SKM-1 (cell line): ENCODE data around the gene TARBP1.
A peak's percentile ranks its signal among the peaks of the same experiment; 100 is the strongest.
"Not testable (repeated sequence)": the region's sequence is repeated elsewhere in the genome, so short reads cannot be mapped to it uniquely, and the experiment has no call there.

Source experiments
- DNase-seq: peaks from one replicate; lab custom pipeline; 2025; ENCODE audit not compliant: unreplicated experiment; lab: John Stamatoyannopoulos, UW

Gene TARBP1

GRCh38 chr1:234399515-234399914 is 79.5 kb downstream of the TARBP1 start:
- DNase-seq = not testable (repeated sequence)

DNA sequence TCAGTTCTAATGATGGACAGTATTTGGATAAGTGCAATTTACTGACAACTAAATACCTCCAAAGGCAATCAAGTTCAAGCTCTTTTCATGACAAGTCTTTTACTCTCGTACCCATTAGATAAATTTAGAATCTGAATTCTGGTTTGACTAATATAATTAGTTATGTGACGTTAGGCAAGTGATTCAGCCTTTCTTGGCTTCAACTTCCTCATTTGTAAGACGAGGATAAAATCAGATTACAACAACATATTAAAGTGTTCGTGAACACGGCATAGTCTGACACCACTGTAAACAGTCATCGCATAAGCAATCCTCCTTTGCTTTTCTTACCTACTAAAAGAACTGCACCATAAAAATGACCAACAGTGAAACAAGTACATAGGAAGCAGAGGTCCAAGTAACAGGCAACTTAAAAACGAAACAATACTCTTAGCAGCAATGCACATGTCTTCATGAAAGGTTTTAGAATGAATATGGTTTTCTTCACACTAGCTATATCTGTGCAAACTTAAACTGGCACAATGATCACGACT is 80.1 kb downstream of the TARBP1 start:
- no peak for DNase-seq

- DNase-seq = no peak
Observed at GRCh38 chr1:234397732-234398131, 81.2 kb downstream of the TARBP1 start.

- no peak for DNase-seq
Observed at GRCh38 chr1:234396871-234397270, 82.1 kb downstream of the TARBP1 start.

DNA sequence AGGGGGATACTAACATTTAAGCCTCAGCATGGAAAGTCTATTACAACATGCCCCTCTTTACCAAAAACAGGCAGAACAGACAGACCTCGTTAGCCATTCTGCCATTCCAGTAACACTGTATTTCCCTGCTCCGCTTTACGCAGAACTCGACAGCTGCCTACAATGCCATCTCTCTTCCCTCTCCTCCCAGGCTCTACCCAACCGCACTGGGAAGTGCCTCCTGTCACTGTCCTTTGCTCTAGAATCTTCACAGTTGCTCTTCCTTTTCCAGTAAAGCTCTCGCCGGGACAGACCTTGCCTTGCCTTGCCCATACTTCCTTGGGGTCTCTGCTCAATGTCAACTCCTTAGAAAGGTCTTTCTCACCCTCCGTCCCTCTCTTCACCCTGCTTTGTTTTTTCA is 82.9 kb downstream of the TARBP1 start:
- no peak for DNase-seq

DNA sequence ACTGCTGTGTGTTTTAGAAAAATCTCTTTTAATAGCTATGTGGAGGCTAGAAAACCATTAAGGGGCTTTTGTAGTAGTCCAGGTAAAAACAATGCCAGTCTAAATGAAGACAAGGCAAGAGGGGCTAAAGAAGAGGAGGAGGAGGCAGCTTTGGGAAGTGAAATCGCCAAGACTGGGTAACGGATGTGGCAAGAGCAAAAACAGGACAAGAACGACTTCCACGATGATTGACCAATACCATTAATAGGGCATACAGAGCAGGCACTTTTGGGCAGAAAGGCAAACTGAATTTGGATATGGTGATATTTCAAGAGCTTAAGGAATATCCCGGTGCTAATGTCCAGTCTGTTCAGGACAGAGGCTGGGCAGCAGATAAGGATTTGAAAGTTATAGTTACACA is 83.7 kb downstream of the TARBP1 start:
- DNase-seq = no peak

- DNase-seq = no peak
Observed at GRCh38 chr1:234393190-234393589, 85.8 kb downstream of the TARBP1 start.

- no peak for DNase-seq
Observed at GRCh38 chr1:234388094-234388493, 90.9 kb downstream of the TARBP1 start.

- no peak for DNase-seq
Observed at GRCh38 chr1:234386122-234386521, 92.9 kb downstream of the TARBP1 start.

DNA sequence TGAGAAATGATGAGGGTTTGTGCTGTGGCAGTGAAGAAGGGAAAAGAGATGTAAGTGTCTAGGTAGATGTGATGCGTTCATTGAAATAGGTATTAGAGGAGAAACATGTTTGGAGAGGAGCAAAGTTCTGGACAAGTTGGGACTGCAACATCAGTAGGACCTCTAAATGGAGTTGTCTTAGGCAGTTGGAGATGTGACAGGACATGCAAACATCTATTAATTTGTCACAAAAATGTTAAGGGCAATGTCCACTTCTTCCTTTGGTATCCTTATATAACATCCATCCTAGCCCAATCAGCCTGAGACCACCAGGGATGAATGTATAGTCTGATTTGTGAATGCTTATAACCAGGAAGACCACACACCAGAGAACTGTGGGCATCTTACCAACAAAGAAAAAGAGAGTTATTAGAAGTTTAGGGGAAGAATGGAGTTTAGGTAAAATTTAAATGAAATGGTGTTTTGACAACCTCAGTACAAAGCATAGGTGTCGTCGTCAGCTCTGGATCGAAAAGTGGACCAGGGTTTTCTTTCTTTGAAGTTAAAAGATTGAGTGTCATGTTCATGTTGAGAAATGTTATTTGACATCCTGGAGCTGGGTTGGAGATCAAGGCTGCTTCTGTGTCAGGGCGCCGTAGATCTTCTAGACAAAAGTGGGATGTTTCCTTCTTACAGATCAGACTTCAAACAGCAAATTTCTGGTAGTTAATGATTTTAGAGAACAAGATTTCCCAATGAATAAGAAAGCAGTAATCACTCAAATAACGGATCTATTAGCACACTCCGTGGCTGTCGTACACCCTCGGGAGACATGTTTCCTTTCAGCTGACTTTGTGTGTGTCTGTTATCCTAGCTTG is 97.1 kb downstream of the TARBP1 start:
- DNase-seq = no peak

- not testable (repeated sequence) for DNase-seq
Observed at GRCh38 chr1:234379591-234380109, 99.3 kb downstream of the TARBP1 start.

DNA sequence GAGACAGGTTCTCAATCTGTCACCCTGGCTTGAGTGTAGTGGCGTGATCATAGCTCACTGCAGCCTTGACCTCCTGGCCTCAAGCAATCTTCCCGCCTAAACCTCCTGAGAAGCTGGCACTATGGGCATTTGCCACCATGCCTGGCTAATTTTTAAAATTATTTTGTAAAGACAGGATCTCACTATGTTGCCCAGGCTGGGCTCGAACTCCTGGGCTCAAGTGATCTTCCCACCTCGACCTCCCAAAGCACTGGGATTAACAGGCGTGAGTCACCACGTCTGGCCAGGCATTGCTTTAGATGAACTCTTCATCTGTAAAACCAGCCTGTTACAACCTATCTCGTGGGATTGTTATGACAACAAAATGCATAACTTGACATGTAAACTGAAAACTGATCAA is 103.3 kb downstream of the TARBP1 start:
- DNase-seq = no peak

GRCh38 chr1:234373959-234374254 is 105.1 kb downstream of the TARBP1 start:
- DNase-seq = no peak

GRCh38 chr1:234373064-234373958 is 105.7 kb downstream of the TARBP1 start, which contains the start of gene COA6:
Gene COA6, plus strand, starts transcription at chr1:234373456. Its CDS starts 11 bp downstream, at chr1:234373467.
- DNase-seq = peak; percentile 98

DNA sequence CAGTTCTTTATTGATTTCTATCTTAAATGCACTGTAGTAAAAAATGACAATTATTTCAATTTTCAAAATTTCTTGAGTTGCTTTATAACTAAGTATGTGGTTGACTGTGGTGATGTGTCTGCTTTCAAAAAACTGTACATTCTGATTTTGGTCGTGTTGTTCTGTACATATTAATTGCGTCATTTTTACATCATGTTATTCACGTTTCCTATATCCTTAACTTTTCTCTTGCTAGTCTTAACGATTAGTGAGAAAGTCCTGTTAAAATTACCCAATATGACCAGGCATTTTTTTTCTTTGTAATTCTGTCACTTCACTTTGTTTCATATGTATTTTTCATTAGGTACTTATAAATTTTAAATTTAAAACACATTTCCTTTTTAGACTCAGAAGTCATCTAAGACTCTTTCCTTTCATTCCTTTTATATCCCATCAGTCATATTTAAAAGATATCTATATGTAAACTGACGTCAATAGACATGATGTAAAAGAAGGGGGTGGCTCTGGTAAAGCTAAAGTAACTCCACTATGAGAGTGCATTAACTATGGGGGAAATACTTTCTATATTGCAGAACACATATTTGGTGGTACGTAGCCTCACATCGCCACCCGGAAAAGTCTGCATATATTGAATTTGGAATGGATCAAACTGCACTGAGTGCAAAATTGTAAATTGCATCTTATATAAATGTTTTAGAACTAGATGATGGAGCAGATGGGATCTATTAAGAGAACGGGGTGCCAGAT is 106.8 kb downstream of the TARBP1 start:
- DNase-seq = no peak

- no peak for DNase-seq
Observed at GRCh38 chr1:234371414-234371813, 107.6 kb downstream of the TARBP1 start.

GRCh38 chr1:234369784-234370183 is 109.2 kb downstream of the TARBP1 start:
- DNase-seq = no peak

GRCh38 chr1:234369033-234369430 is 109.9 kb downstream of the TARBP1 start:
- DNase-seq = no peak

GRCh38 chr1:234368320-234369032 is 110.5 kb downstream of the TARBP1 start:
- no peak for DNase-seq

- no peak for DNase-seq
Observed at GRCh38 chr1:234362558-234362957, 116.4 kb downstream of the TARBP1 start.
